Measurements from ENCODE around the gene EIF3L.

EIF3L gene

GRCh38 chr22:37862570-37863325 lies 13.5 kb downstream of the EIF3L start:
- Histone ChIP-seq H3K4me3 (ENCODE audit: low read depth in 1 of 2, low read length in 2 of 2) (no peak overlapping the region), H3K27me3 (ENCODE audit: low read depth, low read length) (no peaks in the 10 kb centered on the region), H3K36me3 (ENCODE audit: control insufficient read depth in 1 of 2, insufficient read depth in 2 of 2, low read length in 2 of 2) (peaks cover 47 to 69% of the 10 kb centered on the region in 2 donors), H3K9me3 (ENCODE audit: control insufficient read depth in 1 of 2, low read length in 2 of 2) (no peaks in the 10 kb centered on the region), H3K27ac (ENCODE audit: low read length) (no peak overlapping the region), H3K4me1 (ENCODE audit: control insufficient read depth in 1 of 2, insufficient read depth in 2 of 2, low read length in 2 of 2) (peaks cover 0 to 11% of the 10 kb centered on the region in 2 donors)

- H3K36me3 ChIP-seq (ENCODE audit: control insufficient read depth in 1 of 2, insufficient read depth in 2 of 2, low read length in 2 of 2) = peaks cover 49 to 68% of the 10 kb centered on the region in 2 donors
- H3K27me3 ChIP-seq (ENCODE audit: low read depth, low read length) = no peaks in the 10 kb centered on the region
- no peaks in the 10 kb centered on the region for H3K9me3 ChIP-seq (ENCODE audit: control insufficient read depth in 1 of 2, low read length in 2 of 2)
- no peak overlapping the region for H3K27ac ChIP-seq (ENCODE audit: low read length)
- H3K4me1 ChIP-seq (ENCODE audit: control insufficient read depth in 1 of 2, insufficient read depth in 2 of 2, low read length in 2 of 2) = peaks cover 0 to 11% of the 10 kb centered on the region in 2 donors
- H3K4me3 ChIP-seq (ENCODE audit: low read depth in 1 of 2, low read length in 2 of 2) = no peak overlapping the region
These were observed 16.3 kb downstream of the EIF3L start for GRCh38 chr22:37865510-37865909.

- Histone ChIP-seq H3K9me3 (ENCODE audit: control insufficient read depth in 1 of 2, low read length in 2 of 2) (no peaks in the 10 kb centered on the region), H3K36me3 (ENCODE audit: control insufficient read depth in 1 of 2, insufficient read depth in 2 of 2, low read length in 2 of 2) (peaks cover 53 to 71% of the 10 kb centered on the region in 2 donors), H3K27ac (ENCODE audit: low read length) (no peak overlapping the region), H3K4me3 (ENCODE audit: low read depth in 1 of 2, low read length in 2 of 2) (no peak overlapping the region), H3K27me3 (ENCODE audit: low read depth, low read length) (no peaks in the 10 kb centered on the region), H3K4me1 (ENCODE audit: control insufficient read depth in 1 of 2, insufficient read depth in 2 of 2, low read length in 2 of 2) (no peaks in the 10 kb centered on the region)
These were observed 21.1 kb downstream of the EIF3L start for GRCh38 chr22:37870273-37870672.

- no peaks in the 10 kb centered on the region for H3K9me3 ChIP-seq (ENCODE audit: control insufficient read depth in 1 of 2, low read length in 2 of 2)
- H3K27ac ChIP-seq (ENCODE audit: low read length) = no peak overlapping the region
- no peak overlapping the region for H3K4me3 ChIP-seq (ENCODE audit: low read depth in 1 of 2, low read length in 2 of 2)
- no peaks in the 10 kb centered on the region for H3K27me3 ChIP-seq (ENCODE audit: low read depth, low read length)
- peaks cover 4 to 9% of the 10 kb centered on the region in 2 donors for H3K4me1 ChIP-seq (ENCODE audit: control insufficient read depth in 1 of 2, insufficient read depth in 2 of 2, low read length in 2 of 2)
- peaks cover 25 to 41% of the 10 kb centered on the region in 2 donors for H3K36me3 ChIP-seq (ENCODE audit: control insufficient read depth in 1 of 2, insufficient read depth in 2 of 2, low read length in 2 of 2)
These were observed 31.6 kb downstream of the EIF3L start for GRCh38 chr22:37880668-37881440.

GRCh38 chr22:37884420-37884819 lies 35.2 kb downstream of the EIF3L start:
- Histone ChIP-seq H3K27ac (ENCODE audit: low read length) (no peak overlapping the region), H3K36me3 (ENCODE audit: control insufficient read depth in 1 of 2, insufficient read depth in 2 of 2, low read length in 2 of 2) (peaks cover 14 to 39% of the 10 kb centered on the region in 2 donors), H3K27me3 (ENCODE audit: low read depth, low read length) (no peaks in the 10 kb centered on the region), H3K4me3 (ENCODE audit: low read depth in 1 of 2, low read length in 2 of 2) (no peak overlapping the region), H3K9me3 (ENCODE audit: control insufficient read depth in 1 of 2, low read length in 2 of 2) (no peaks in the 10 kb centered on the region), H3K4me1 (ENCODE audit: control insufficient read depth in 1 of 2, insufficient read depth in 2 of 2, low read length in 2 of 2) (peaks cover 6 to 21% of the 10 kb centered on the region in 2 donors)

GRCh38 chr22:37887584-37888378 lies 38.6 kb downstream of the EIF3L start:
- H3K27ac ChIP-seq (ENCODE audit: low read length) = peak overlapping the region; percentile 50

GRCh38 chr22:37891926-37892325 lies 42.7 kb downstream of the EIF3L start:
- Histone ChIP-seq H3K27ac (ENCODE audit: low read length) (no peak overlapping the region), H3K4me1 (ENCODE audit: control insufficient read depth in 1 of 2, insufficient read depth in 2 of 2, low read length in 2 of 2) (peaks cover 8 to 60% of the 10 kb centered on the region in 2 donors), H3K36me3 (ENCODE audit: control insufficient read depth in 1 of 2, insufficient read depth in 2 of 2, low read length in 2 of 2) (peaks cover 14 to 19% of the 10 kb centered on the region in 2 donors), H3K4me3 (ENCODE audit: low read depth in 1 of 2, low read length in 2 of 2) (no peak overlapping the region), H3K9me3 (ENCODE audit: control insufficient read depth in 1 of 2, low read length in 2 of 2) (no peaks in the 10 kb centered on the region), H3K27me3 (ENCODE audit: low read depth, low read length) (no peaks in the 10 kb centered on the region)

More at GRCh38 chr22:37887584-37888378, 38.6 kb downstream of the EIF3L start:
- no peak overlapping the region for H3K4me3 ChIP-seq (ENCODE audit: low read depth in 1 of 2, low read length in 2 of 2)
- peaks cover 6 to 35% of the 10 kb centered on the region in 2 donors for H3K4me1 ChIP-seq (ENCODE audit: control insufficient read depth in 1 of 2, insufficient read depth in 2 of 2, low read length in 2 of 2)
- no peaks in the 10 kb centered on the region for H3K27me3 ChIP-seq (ENCODE audit: low read depth, low read length)
- peaks cover 14 to 24% of the 10 kb centered on the region in 2 donors for H3K36me3 ChIP-seq (ENCODE audit: control insufficient read depth in 1 of 2, insufficient read depth in 2 of 2, low read length in 2 of 2)
- no peaks in the 10 kb centered on the region for H3K9me3 ChIP-seq (ENCODE audit: control insufficient read depth in 1 of 2, low read length in 2 of 2)

- H3K4me1 ChIP-seq (ENCODE audit: control insufficient read depth in 1 of 2, insufficient read depth in 2 of 2, low read length in 2 of 2) = peaks cover 5 to 58% of the 10 kb centered on the region in 2 donors
These were observed 43.5 kb downstream of the EIF3L start for GRCh38 chr22:37892566-37893335.

GRCh38 chr22:37893583-37893983 lies 44.4 kb downstream of the EIF3L start:
- H3K36me3 ChIP-seq (ENCODE audit: control insufficient read depth in 1 of 2, insufficient read depth in 2 of 2, low read length in 2 of 2) = peaks cover 10 to 13% of the 10 kb centered on the region in 2 donors
- no peaks in the 10 kb centered on the region for H3K27me3 ChIP-seq (ENCODE audit: low read depth, low read length)
- no peak overlapping the region for H3K4me3 ChIP-seq (ENCODE audit: low read depth in 1 of 2, low read length in 2 of 2)
- H3K4me1 ChIP-seq (ENCODE audit: control insufficient read depth in 1 of 2, insufficient read depth in 2 of 2, low read length in 2 of 2) = peaks cover 5 to 52% of the 10 kb centered on the region in 2 donors
- H3K9me3 ChIP-seq (ENCODE audit: control insufficient read depth in 1 of 2, low read length in 2 of 2) = no peaks in the 10 kb centered on the region
- peak overlapping the region; percentile 36 for H3K27ac ChIP-seq (ENCODE audit: low read length)

More at GRCh38 chr22:37892566-37893335, 43.5 kb downstream of the EIF3L start:
- no peaks in the 10 kb centered on the region for H3K9me3 ChIP-seq (ENCODE audit: control insufficient read depth in 1 of 2, low read length in 2 of 2)
- H3K4me3 ChIP-seq (ENCODE audit: low read depth in 1 of 2, low read length in 2 of 2) = no peak overlapping the region
- peaks cover 14 to 19% of the 10 kb centered on the region in 2 donors for H3K36me3 ChIP-seq (ENCODE audit: control insufficient read depth in 1 of 2, insufficient read depth in 2 of 2, low read length in 2 of 2)
- H3K27me3 ChIP-seq (ENCODE audit: low read depth, low read length) = no peaks in the 10 kb centered on the region
- H3K27ac ChIP-seq (ENCODE audit: low read length) = no peak overlapping the region

GRCh38 chr22:37894939-37895670 lies 45.9 kb downstream of the EIF3L start:
- no peak overlapping the region for H3K27ac ChIP-seq (ENCODE audit: low read length)

More at GRCh38 chr22:37894939-37895670, 45.9 kb downstream of the EIF3L start:
- Histone ChIP-seq H3K27me3 (ENCODE audit: low read depth, low read length) (no peaks in the 10 kb centered on the region), H3K4me3 (ENCODE audit: low read depth in 1 of 2, low read length in 2 of 2) (no peak overlapping the region), H3K9me3 (ENCODE audit: control insufficient read depth in 1 of 2, low read length in 2 of 2) (no peaks in the 10 kb centered on the region), H3K36me3 (ENCODE audit: control insufficient read depth in 1 of 2, insufficient read depth in 2 of 2, low read length in 2 of 2) (peaks cover 1% of the 10 kb centered on the region in 2 donors), H3K4me1 (ENCODE audit: control insufficient read depth in 1 of 2, insufficient read depth in 2 of 2, low read length in 2 of 2) (peaks cover 5 to 52% of the 10 kb centered on the region in 2 donors)

All from muscle layer of duodenum (tissue), 2 donors.